Measurements from ENCODE around the gene IFNL2. TPM values are rescaled to one million over a fixed set of nuclear protein-coding genes. Genes with fewer than 3 reads are reported as not detected.
"Not testable (repeated sequence)": the region's sequence is repeated elsewhere in the genome, so short reads cannot be mapped to it uniquely, and the experiment has no call there.

The IFNL2 gene
- total RNA-seq, 4 donors from 2014 or later = not detected

GRCh38 chr19:39270036-39270871 lies 2.1 kb downstream of the IFNL2 start:
- Histone ChIP-seq H3K9me3 (no peaks in the 10 kb centered on the region), H3K36me3 (no peaks in the 10 kb centered on the region), H3K4me3 (no peak overlapping the region), H3K27me3 (peaks cover 0 to 14% of the 10 kb centered on the region in 2 donors), H3K27ac (no peak overlapping the region), H3K4me1 (peaks cover 0 to 3% (median 0%) of the 10 kb centered on the region in 4 donors)
- no peak for DNase-seq (ENCODE audit: low spot score in 2 of 2)
- no peak for TF ChIP-seq CTCF (IDR thresholded peaks at IDR 0.05)
- no peak for TF ChIP-seq EP300 (IDR thresholded peaks at IDR 0.05)
- no peak for TF ChIP-seq POLR2A (IDR thresholded peaks at IDR 0.05)
- 61 to 68% methylated on average over 9 of the region's 9 CpGs for WGBS, 2 donors

DNA sequence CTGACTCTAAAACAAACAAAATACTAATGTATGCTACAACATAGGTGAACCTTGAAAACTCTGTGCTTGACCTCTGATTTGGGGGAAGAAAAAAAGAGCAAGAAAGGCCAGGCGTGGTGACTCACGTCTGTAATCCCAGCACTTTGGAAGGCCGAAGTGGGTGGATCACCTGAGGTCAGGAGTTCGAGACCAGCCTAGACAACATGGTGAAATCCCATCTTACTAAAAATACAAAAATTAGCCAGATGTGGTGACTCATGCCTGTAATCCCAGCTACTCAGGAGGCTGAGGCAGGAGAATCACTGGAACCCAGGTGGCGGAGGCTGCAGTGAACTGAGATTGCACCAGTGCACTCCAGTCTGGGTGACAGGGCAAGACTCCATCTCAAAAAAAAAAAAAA lies 5.7 kb downstream of the IFNL2 start:
- H3K36me3 ChIP-seq; H3K9me3 ChIP-seq; H3K27ac ChIP-seq; DNase-seq (ENCODE audit: low spot score in 2 of 2); H3K4me3 ChIP-seq; H3K4me1 ChIP-seq; H3K27me3 ChIP-seq: not testable (repeated sequence)
- 79 to 83% methylated on average over 5 of the region's 5 CpGs for WGBS, 2 donors

GRCh38 chr19:39275578-39275977 lies 7.4 kb downstream of the IFNL2 start:
- TF ChIP-seq EP300 (IDR thresholded peaks at IDR 0.05) = no peak
- no peak for TF ChIP-seq POLR2A (IDR thresholded peaks at IDR 0.05)
- TF ChIP-seq CTCF (IDR thresholded peaks at IDR 0.05) = no peak
- DNase-seq (ENCODE audit: low spot score in 2 of 2) = no peak
- Histone ChIP-seq H3K4me1 (no peaks in the 10 kb centered on the region), H3K9me3 (peaks cover 0 to 3% (median 0%) of the 10 kb centered on the region in 4 donors), H3K27ac (no peak overlapping the region), H3K27me3 (peaks cover 0 to under 1% of the 10 kb centered on the region in 2 donors), H3K36me3 (no peaks in the 10 kb centered on the region), H3K4me3 (no peak overlapping the region)
- WGBS, 2 donors = 80% methylated on average over 5 of the region's 5 CpGs

DNA sequence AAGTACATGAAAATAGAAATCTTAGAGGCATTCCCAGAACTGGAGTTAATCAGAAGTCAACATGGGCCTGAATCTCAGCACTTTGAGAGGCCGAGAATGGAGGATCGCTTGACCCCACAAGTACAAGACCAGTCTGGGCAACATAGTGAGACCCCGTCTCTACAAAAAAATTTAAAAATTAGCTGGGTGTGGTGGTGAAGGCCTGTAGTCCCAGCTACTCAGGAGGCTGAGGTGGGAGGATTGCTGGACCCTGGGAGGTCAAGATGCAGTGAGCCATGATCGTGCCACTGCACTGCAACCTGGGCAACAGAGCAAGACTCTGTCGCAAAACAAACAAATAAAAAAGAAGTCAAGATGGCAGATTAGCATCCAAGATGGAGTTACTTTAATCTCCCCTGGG lies 8.5 kb downstream of the IFNL2 start:
- Histone ChIP-seq H3K36me3 (no peaks in the 10 kb centered on the region), H3K4me3 (no peak overlapping the region), H3K27me3 (no peaks in the 10 kb centered on the region), H3K27ac (no peak overlapping the region), H3K9me3 (peaks cover 0 to 15% (median 1%) of the 10 kb centered on the region in 4 donors), H3K4me1 (no peaks in the 10 kb centered on the region)
- TF ChIP-seq CTCF (IDR thresholded peaks at IDR 0.05) (no peak), POLR2A (IDR thresholded peaks at IDR 0.05) (no peak), EP300 (IDR thresholded peaks at IDR 0.05) (no peak)
- DNase-seq (ENCODE audit: low spot score in 2 of 2) = no peak
- 91 to 93% methylated on average over 5 of the region's 5 CpGs for WGBS, 2 donors

DNA sequence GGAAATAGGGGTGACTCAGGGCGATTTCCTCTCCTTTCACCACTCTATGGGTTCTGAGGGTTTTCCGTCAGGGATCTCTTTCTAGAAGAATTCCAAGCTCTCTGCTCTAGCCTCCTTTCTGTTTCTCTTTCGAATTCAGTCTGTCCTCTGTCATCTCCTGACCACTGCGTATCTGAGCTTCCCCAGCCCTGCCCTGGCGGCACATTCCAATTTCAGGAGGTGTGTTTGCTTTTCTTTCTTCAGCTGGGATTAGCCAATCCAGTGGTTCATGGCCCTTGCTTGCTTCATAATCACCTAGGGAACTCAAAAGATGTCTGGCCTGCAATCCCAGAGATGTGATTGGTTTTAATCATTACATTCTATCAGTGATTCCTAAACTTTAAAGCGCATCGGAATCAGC lies 9.4 kb downstream of the IFNL2 start:
- no peaks in the 10 kb centered on the region for H3K27me3 ChIP-seq
- peaks cover 0 to 23% (median 1%) of the 10 kb centered on the region in 4 donors for H3K9me3 ChIP-seq
- no peaks in the 10 kb centered on the region for H3K4me1 ChIP-seq
- DNase-seq (ENCODE audit: low spot score in 2 of 2) = no peak
- TF ChIP-seq CTCF (IDR thresholded peaks at IDR 0.05) = no peak
- no peak for TF ChIP-seq POLR2A (IDR thresholded peaks at IDR 0.05)
- no peak for TF ChIP-seq EP300 (IDR thresholded peaks at IDR 0.05)
- no peaks in the 10 kb centered on the region for H3K36me3 ChIP-seq
- WGBS, 2 donors = 76 to 82% methylated on average over 7 of the region's 7 CpGs
- H3K4me3 ChIP-seq = no peak overlapping the region
- H3K27ac ChIP-seq = no peak overlapping the region

All from tibial nerve (tissue), 4 donors.